Endodermal cell (in vitro differentiated cells): ENCODE data around the gene ATRNL1. TPM values are rescaled to one million over a fixed set of nuclear protein-coding genes. Genes with fewer than 3 reads are reported as not detected.

Experiments
- DNase-seq: peaks from one replicate; pipeline ENCODE4 v3.0.0-alpha.2; 2017
- H3K27ac ChIP-seq: 2 replicates; pipeline ENCODE4 v1.5.1; 2013; ENCODE audit warnings: mild to moderate bottlenecking, low read depth, low read length, moderate library complexity
- H3K27me3 ChIP-seq: 2 replicates; pipeline ENCODE4 v1.6.1; 2013; ENCODE audit warnings: mild to moderate bottlenecking, low read length, moderate library complexity; ENCODE audit not compliant: insufficient read depth, control insufficient read depth, poor library complexity, severe bottlenecking
- H3K36me3 ChIP-seq: 2 replicates; pipeline ENCODE4 v1.7.0; 2013; ENCODE audit warnings: mild to moderate bottlenecking, low read length, moderate library complexity; ENCODE audit not compliant: control insufficient read depth, insufficient read depth
- H3K4me1 ChIP-seq: one replicate; pipeline ENCODE4 v1.7.0; 2013; ENCODE audit warnings: low read length; ENCODE audit not compliant: control insufficient read depth, insufficient read depth
- H3K4me3 ChIP-seq: 2 replicates; pipeline ENCODE4 v1.5.1; 2013; ENCODE audit warnings: mild to moderate bottlenecking, low read length, moderate library complexity
- H3K9ac ChIP-seq: 2 replicates; pipeline ENCODE4 v1.6.1; 2013; ENCODE audit warnings: mild to moderate bottlenecking, low read length, moderate library complexity; ENCODE audit not compliant: poor library complexity, severe bottlenecking; ENCODE audit errors: extremely low read depth
- H3K9me3 ChIP-seq: 2 replicates; pipeline ENCODE4 v1.6.1; 2013; ENCODE audit warnings: mild to moderate bottlenecking, low read length, moderate library complexity; ENCODE audit not compliant: control insufficient read depth
- H3K27ac Mint-ChIP-seq: 2 replicates; pipeline ENCODE4 v1.8.0; 2020; ENCODE audit warnings: mixed read lengths
- H3K27me3 Mint-ChIP-seq: 2 replicates; pipeline ENCODE4 v1.8.0; 2021; ENCODE audit warnings: mild to moderate bottlenecking, mixed read lengths; ENCODE audit not compliant: insufficient read depth
- H3K36me3 Mint-ChIP-seq: 2 replicates; pipeline ENCODE4 v1.8.0; 2020; ENCODE audit warnings: low read depth, mixed read lengths
- H3K4me1 Mint-ChIP-seq: 2 replicates; pipeline ENCODE4 v1.8.0; 2020; ENCODE audit warnings: mixed read lengths
- H3K4me3 Mint-ChIP-seq: 2 replicates; pipeline ENCODE4 v1.8.0; 2020; ENCODE audit warnings: mild to moderate bottlenecking, moderate library complexity, mixed read lengths
- H3K9me3 Mint-ChIP-seq: 2 replicates; pipeline ENCODE4 v1.8.0; 2020; ENCODE audit warnings: mild to moderate bottlenecking, mixed read lengths
- CTCF ChIP-seq: fragments of 200-600 bp; sonication (generic); conservative IDR thresholded peaks from 2 replicates; pipeline ENCODE4 v1.5.0; 2021; ENCODE audit warnings: antibody characterized with exemption, mild to moderate bottlenecking
- WGBS, 2 experiments: methylation state at CpG; one replicate each; pipeline versions ENCODE4 v1.1.5 to v1.1.7; 2013; ENCODE audit warnings: missing lambda C conversion rate in 2 of 2, mixed read lengths in 1 of 2; ENCODE audit not compliant: insufficient coverage in 1 of 2, insufficient read length in 1 of 2; 5-methylcytosine and 5-hydroxymethylcytosine counted together
- total RNA-seq, 2 donors: library from RNA; stranded (reverse); fragmentation: NEBNext Ultra II Directional in 1 of 2; extraction: Animal tissue kit (Norgen Biotek cat#: 25700) in 1 of 2; gene quantifications; 2 replicates in 1 of 2; 3 replicates in 1 of 2; pipeline ENCODE4 v1.2.1, GENCODE V29; 2021

The ATRNL1 gene
- total RNA-seq, 2 donors from 2014 or later = 8.0 to 9.0 TPM

- DNase-seq = no peak
- no peaks in the 10 kb centered on the region for H3K4me1 ChIP-seq
- Mint-ChIP-seq H3K36me3 (no peaks in the 10 kb centered on the region), H3K27me3 (no peaks in the 10 kb centered on the region), H3K4me3 (no peak overlapping the region), H3K9me3 (peaks cover 4% of the 10 kb centered on the region), H3K4me1 (peaks cover 5% of the 10 kb centered on the region), H3K27ac (no peak overlapping the region)
- no peaks in the 10 kb centered on the region for H3K36me3 ChIP-seq
- H3K9me3 ChIP-seq = no peaks in the 10 kb centered on the region
- no peaks in the 10 kb centered on the region for H3K27me3 ChIP-seq
- no peak overlapping the region for H3K9ac ChIP-seq
- no peak overlapping the region for H3K27ac ChIP-seq
- TF ChIP-seq CTCF = peak; percentile 59
- H3K4me3 ChIP-seq = no peak overlapping the region
- 65 to 88% methylated on average over 2 to 3 of the region's 3 CpGs for WGBS, 2 experiments
Observed at GRCh38 chr10:115829521-115830205, 736.5 kb downstream of the ATRNL1 start.

- no peaks in the 10 kb centered on the region for H3K9me3 ChIP-seq
- no peak overlapping the region for H3K4me3 Mint-ChIP-seq
- no peak for TF ChIP-seq CTCF
- no peaks in the 10 kb centered on the region for H3K36me3 ChIP-seq
- no peak for DNase-seq
- WGBS, 2 experiments = 90 to 92% methylated on average over 3 of the region's 3 CpGs
- no peaks in the 10 kb centered on the region for H3K36me3 Mint-ChIP-seq
- H3K9ac ChIP-seq = no peak overlapping the region
- H3K9me3 Mint-ChIP-seq = no peaks in the 10 kb centered on the region
- H3K27me3 ChIP-seq = no peaks in the 10 kb centered on the region
- no peak overlapping the region for H3K4me3 ChIP-seq
- H3K27ac ChIP-seq = no peak overlapping the region
- no peaks in the 10 kb centered on the region for H3K4me1 ChIP-seq
- H3K27me3 Mint-ChIP-seq = no peaks in the 10 kb centered on the region
- peaks cover 5% of the 10 kb centered on the region for H3K4me1 Mint-ChIP-seq
- no peak overlapping the region for H3K27ac Mint-ChIP-seq
Observed at GRCh38 chr10:115830265-115830970, 737.3 kb downstream of the ATRNL1 start.

- Histone ChIP-seq H3K4me3 (no peak overlapping the region), H3K27ac (no peak overlapping the region), H3K27me3 (no peaks in the 10 kb centered on the region), H3K9ac (no peak overlapping the region), H3K36me3 (no peaks in the 10 kb centered on the region), H3K9me3 (no peaks in the 10 kb centered on the region), H3K4me1 (no peaks in the 10 kb centered on the region)
- WGBS, 2 experiments = 91 to 97% methylated on average over 3 to 8 of the region's 8 CpGs
- no peak overlapping the region for H3K4me3 Mint-ChIP-seq
- TF ChIP-seq CTCF = no peak
- peaks cover 5% of the 10 kb centered on the region for H3K4me1 Mint-ChIP-seq
- no peak overlapping the region for H3K27ac Mint-ChIP-seq
- no peaks in the 10 kb centered on the region for H3K27me3 Mint-ChIP-seq
- no peak for DNase-seq
- H3K9me3 Mint-ChIP-seq = no peaks in the 10 kb centered on the region
- H3K36me3 Mint-ChIP-seq = no peaks in the 10 kb centered on the region
Observed at GRCh38 chr10:115831016-115831415, 737.9 kb downstream of the ATRNL1 start.
